ENCODE results near the gene CD52. TPM values are rescaled to one million over a fixed set of nuclear protein-coding genes. Genes with fewer than 3 reads are reported as not detected.

The CD52 gene
- total RNA-seq, 1 donor from 2014 or later, result 541 TPM

GRCh38 chr1:26367441-26367840 is 49.7 kb downstream of the CD52 start:
- Histone ChIP-seq H3K4me3 (no peak overlapping the region), H3K36me3 (no peaks in the 10 kb centered on the region), H3K4me1 (peaks cover 7% of the 10 kb centered on the region), H3K27ac (no peak overlapping the region), H3K27me3 (ENCODE audit: low read depth) (peaks cover 26% of the 10 kb centered on the region), H3K9me3 (no peaks in the 10 kb centered on the region)
- ATAC-seq (no peak), DNase-seq (no peak)
- intact Hi-C loops (cut with DNase I), result no loop called here
- TF ChIP-seq, protein P1, sequence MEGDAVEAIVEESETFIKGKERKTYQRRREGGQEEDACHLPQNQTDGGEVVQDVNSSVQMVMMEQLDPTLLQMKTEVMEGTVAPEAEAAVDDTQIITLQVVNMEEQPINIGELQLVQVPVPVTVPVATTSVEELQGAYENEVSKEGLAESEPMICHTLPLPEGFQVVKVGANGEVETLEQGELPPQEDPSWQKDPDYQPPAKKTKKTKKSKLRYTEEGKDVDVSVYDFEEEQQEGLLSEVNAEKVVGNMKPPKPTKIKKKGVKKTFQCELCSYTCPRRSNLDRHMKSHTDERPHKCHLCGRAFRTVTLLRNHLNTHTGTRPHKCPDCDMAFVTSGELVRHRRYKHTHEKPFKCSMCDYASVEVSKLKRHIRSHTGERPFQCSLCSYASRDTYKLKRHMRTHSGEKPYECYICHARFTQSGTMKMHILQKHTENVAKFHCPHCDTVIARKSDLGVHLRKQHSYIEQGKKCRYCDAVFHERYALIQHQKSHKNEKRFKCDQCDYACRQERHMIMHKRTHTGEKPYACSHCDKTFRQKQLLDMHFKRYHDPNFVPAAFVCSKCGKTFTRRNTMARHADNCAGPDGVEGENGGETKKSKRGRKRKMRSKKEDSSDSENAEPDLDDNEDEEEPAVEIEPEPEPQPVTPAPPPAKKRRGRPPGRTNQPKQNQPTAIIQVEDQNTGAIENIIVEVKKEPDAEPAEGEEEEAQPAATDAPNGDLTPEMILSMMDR (IDR thresholded peaks at IDR 0.05), result no peak

GRCh38 chr1:26368006-26368405 is 50.2 kb downstream of the CD52 start:
- Histone ChIP-seq H3K4me1 (peaks cover 7% of the 10 kb centered on the region), H3K27ac (no peak overlapping the region), H3K4me3 (no peak overlapping the region), H3K36me3 (no peaks in the 10 kb centered on the region), H3K27me3 (ENCODE audit: low read depth) (peaks cover 22% of the 10 kb centered on the region), H3K9me3 (no peaks in the 10 kb centered on the region)
- intact Hi-C loops (cut with DNase I), result no loop called here
- TF ChIP-seq, protein P1 (IDR thresholded peaks at IDR 0.05), result no peak
- DNase-seq (no peak), ATAC-seq (no peak)

GRCh38 chr1:26368486-26368885 is 50.7 kb downstream of the CD52 start:
- intact Hi-C loops (cut with DNase I), result no loop called here
- Histone ChIP-seq H3K4me3 (no peak overlapping the region), H3K36me3 (no peaks in the 10 kb centered on the region), H3K27me3 (ENCODE audit: low read depth) (peaks cover 22% of the 10 kb centered on the region), H3K9me3 (no peaks in the 10 kb centered on the region), H3K4me1 (peaks cover 7% of the 10 kb centered on the region), H3K27ac (no peak overlapping the region)
- ATAC-seq (no peak), DNase-seq (no peak)
- TF ChIP-seq, protein P1 (IDR thresholded peaks at IDR 0.05), result no peak

Other genes with a start within 250 kb of the CD52 start
- 11.8 TPM for gene PDIK1L, start 206.1 kb upstream of the CD52 start, total RNA-seq
- gene FAM110D, start 158.9 kb upstream of the CD52 start, total RNA-seq, result 3.8 TPM
- not detected for gene C1orf232, start 149.0 kb upstream of the CD52 start, total RNA-seq
- gene ZNF593, start 148.1 kb upstream of the CD52 start, total RNA-seq, result 18.0 TPM
- not detected for gene ZNF593OS, start 146.1 kb upstream of the CD52 start, total RNA-seq
- 25.0 TPM for gene CNKSR1, start 140.5 kb upstream of the CD52 start, total RNA-seq
- gene CATSPER4, start 127.4 kb upstream of the CD52 start, total RNA-seq, result not detected
- 10.2 TPM for gene CEP85, start 83.8 kb upstream of the CD52 start, total RNA-seq
- 204 TPM for gene SH3BGRL3, start 37.9 kb upstream of the CD52 start, total RNA-seq
- gene UBXN11, start 11.3 kb upstream of the CD52 start, total RNA-seq, result 65.1 TPM
- gene CRYBG2, start 36.2 kb downstream of the CD52 start, total RNA-seq, result 2.1 TPM
- 1.2 TPM for gene ZNF683, start 54.8 kb downstream of the CD52 start, total RNA-seq
- gene LIN28A, start 92.9 kb downstream of the CD52 start, total RNA-seq, result not detected
- gene DHDDS, start 114.4 kb downstream of the CD52 start, total RNA-seq, result 37.2 TPM
- 326 TPM for gene HMGN2, start 154.5 kb downstream of the CD52 start, total RNA-seq
- gene RPS6KA1, start 211.8 kb downstream of the CD52 start, total RNA-seq, result 140 TPM